CD4-positive, alpha-beta T cell (primary cell): Measurements from ENCODE around the gene SOS1. TPM values are rescaled to one million over a fixed set of nuclear protein-coding genes. Genes with fewer than 3 reads are reported as not detected.

Source experiments
- ATAC-seq: fragments of 200-7000 bp; cut with Tn5 transposase; one replicate; pipeline ENCODE4 v1.10.0; 2022; ENCODE audit warnings: mild to moderate bottlenecking; ENCODE audit not compliant: poor library complexity
- CTCF ChIA-PET: fragments of 350-600 bp; sonication (Branson Sonifier 250); formaldehyde crosslinking; loops from one replicate; lab custom pipeline; 2021; ENCODE audit warnings: antibody characterized with exemption, inconsistent platforms; lab: Charles Lee
- POLR2A ChIA-PET: fragments of 350-600 bp; sonication (Branson Sonifier 250); formaldehyde crosslinking; loops from one replicate; lab custom pipeline; 2021; ENCODE audit warnings: antibody characterized with exemption, inconsistent platforms; lab: Charles Lee
- DNase-seq, 14 experiments: peaks; one replicate each; pipeline ENCODE4 v3.0.0-alpha.2; 2013 to 2020; ENCODE audit warnings: mixed read lengths in 2 of 14
- H3K27ac ChIP-seq, 2 donors: one replicate each; pipeline versions ENCODE4 v1.5.1 to v1.7.0; 2013; ENCODE audit warnings: low read length in 2 of 2, low read depth in 1 of 2, mild to moderate bottlenecking in 1 of 2
- H3K27me3 ChIP-seq, 2 experiments: 1 replicate in 1 of 2; 2 replicates in 1 of 2; pipeline versions ENCODE4 v1.6.1 to v1.7.0; 2013; ENCODE audit warnings: low read length in 2 of 2, control low read depth in 1 of 2, mild to moderate bottlenecking in 1 of 2, moderate library complexity in 1 of 2; ENCODE audit not compliant: insufficient read depth in 2 of 2, control insufficient read depth in 1 of 2
- H3K36me3 ChIP-seq: one replicate; pipeline ENCODE4 v1.6.1; 2013; ENCODE audit warnings: low read length, control low read depth; ENCODE audit not compliant: insufficient read depth
- H3K4me1 ChIP-seq: one replicate; pipeline ENCODE4 v1.6.1; 2013; ENCODE audit warnings: low read length, control low read depth; ENCODE audit not compliant: insufficient read depth
- H3K4me3 ChIP-seq: one replicate; pipeline ENCODE4 v1.5.1; 2013; ENCODE audit warnings: mild to moderate bottlenecking, low read length, moderate library complexity
- H3K9me3 ChIP-seq, 2 experiments: 1 replicate in 1 of 2; 2 replicates in 1 of 2; pipeline versions ENCODE4 v1.6.1 to v1.7.0; 2013; ENCODE audit warnings: low read length in 2 of 2, mild to moderate bottlenecking in 2 of 2, control low read depth in 1 of 2, moderate library complexity in 1 of 2; ENCODE audit not compliant: control insufficient read depth in 1 of 2, insufficient read depth in 1 of 2
- H3K27ac Mint-ChIP-seq: one replicate; pipeline ENCODE4 v1.8.0; 2020; ENCODE audit warnings: mixed read lengths
- H3K27me3 Mint-ChIP-seq: one replicate; pipeline ENCODE4 v1.8.0; 2021; ENCODE audit warnings: mixed read lengths
- H3K36me3 Mint-ChIP-seq: one replicate; pipeline ENCODE4 v1.8.0; 2021; ENCODE audit warnings: low read depth, mixed read lengths
- H3K4me1 Mint-ChIP-seq: one replicate; pipeline ENCODE4 v1.8.0; 2021; ENCODE audit warnings: low read depth, mixed read lengths
- H3K4me3 Mint-ChIP-seq: one replicate; pipeline ENCODE4 v1.8.0; 2020; ENCODE audit warnings: mild to moderate bottlenecking, mixed read lengths
- H3K9me3 Mint-ChIP-seq: one replicate; pipeline ENCODE4 v1.8.0; 2020; ENCODE audit warnings: mixed read lengths
- intact Hi-C, 2 experiments: fragments of 100-400 bp; cut with DNase I in 1 of 2; cut with micrococcal nuclease in 1 of 2; formaldehyde crosslinking; loops; one replicate each; pipeline versions ENCODE4 v1.15.1 to v1.9.0; 2023 to 2025; cut with DNase I, micrococcal nuclease
- total RNA-seq, 174 experiments: library from RNA in 2 of 174; stranded (reverse) in 2 of 174; gene quantifications; one replicate each; pipeline ENCODE4 v1.2.3 and lab custom pipeline; 2021 to 2026
- TF ChIP-seq, protein P1 (sequence below): fragments of 200-600 bp; IDR thresholded peaks from one replicate; pipeline ENCODE4 v1.8.0; 2022; ENCODE audit warnings: antibody characterized with exemption, mild to moderate bottlenecking

SOS1 gene
- total RNA-seq, 2 experiments from 2014 or later = 16.4 to 16.9 TPM

GRCh38 chr2:39128919-39129391 lies 8.1 kb upstream of the SOS1 start:
- TF ChIP-seq, protein P1, sequence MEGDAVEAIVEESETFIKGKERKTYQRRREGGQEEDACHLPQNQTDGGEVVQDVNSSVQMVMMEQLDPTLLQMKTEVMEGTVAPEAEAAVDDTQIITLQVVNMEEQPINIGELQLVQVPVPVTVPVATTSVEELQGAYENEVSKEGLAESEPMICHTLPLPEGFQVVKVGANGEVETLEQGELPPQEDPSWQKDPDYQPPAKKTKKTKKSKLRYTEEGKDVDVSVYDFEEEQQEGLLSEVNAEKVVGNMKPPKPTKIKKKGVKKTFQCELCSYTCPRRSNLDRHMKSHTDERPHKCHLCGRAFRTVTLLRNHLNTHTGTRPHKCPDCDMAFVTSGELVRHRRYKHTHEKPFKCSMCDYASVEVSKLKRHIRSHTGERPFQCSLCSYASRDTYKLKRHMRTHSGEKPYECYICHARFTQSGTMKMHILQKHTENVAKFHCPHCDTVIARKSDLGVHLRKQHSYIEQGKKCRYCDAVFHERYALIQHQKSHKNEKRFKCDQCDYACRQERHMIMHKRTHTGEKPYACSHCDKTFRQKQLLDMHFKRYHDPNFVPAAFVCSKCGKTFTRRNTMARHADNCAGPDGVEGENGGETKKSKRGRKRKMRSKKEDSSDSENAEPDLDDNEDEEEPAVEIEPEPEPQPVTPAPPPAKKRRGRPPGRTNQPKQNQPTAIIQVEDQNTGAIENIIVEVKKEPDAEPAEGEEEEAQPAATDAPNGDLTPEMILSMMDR = no peak
- no peaks in the 10 kb centered on the region for H3K27me3 ChIP-seq
- peak overlapping the region; percentile 89 for H3K27ac Mint-ChIP-seq
- peak overlapping the region; percentile 64 to 68 for H3K27ac ChIP-seq
- no peaks in the 10 kb centered on the region for H3K9me3 ChIP-seq
- ATAC-seq (peak; percentile 30), DNase-seq (peak; percentile 27 to 90 (median 47))
- H3K36me3 Mint-ChIP-seq = peaks cover 10% of the 10 kb centered on the region
- POLR2A ChIA-PET = interaction anchor here (0.8 to 7.0 kb wide), 6 partner anchors 8 to 378 kb away, joined by 3 to 99 read pairs (median 4); partner anchors contain the start of genes SOS1 and SRSF7
- H3K9me3 Mint-ChIP-seq = no peaks in the 10 kb centered on the region
- intact Hi-C loops = loop anchor here in 1 of 2 experiments (10.0 kb wide), 3 partner anchors 306 to 744 kb away; partner anchors contain the start of genes GEMIN6 and MAP4K3
- peaks cover 61% of the 10 kb centered on the region for H3K4me1 Mint-ChIP-seq
- no peak overlapping the region for H3K4me3 ChIP-seq
- H3K4me1 ChIP-seq = peaks cover 37% of the 10 kb centered on the region
- no peaks in the 10 kb centered on the region for H3K36me3 ChIP-seq
- CTCF ChIA-PET = interaction anchor here (1.0 to 2.0 kb wide), 2 partner anchors 9 to 101 kb away, joined by 4 to 7 read pairs; partner anchors contain the start of gene SOS1
- peak overlapping the region; percentile 37 for H3K4me3 Mint-ChIP-seq
- H3K27me3 Mint-ChIP-seq = no peaks in the 10 kb centered on the region

GRCh38 chr2:39127973-39128372 lies 7.1 kb upstream of the SOS1 start:
- ATAC-seq (no peak), DNase-seq (peak in 13 of 14 experiments; percentile 12 to 67 (median 37))
- Mint-ChIP-seq H3K4me3 (peak overlapping the region; percentile 75), H3K27me3 (no peaks in the 10 kb centered on the region), H3K36me3 (peaks cover 13% of the 10 kb centered on the region), H3K27ac (peak overlapping the region; percentile 89), H3K4me1 (peaks cover 63% of the 10 kb centered on the region), H3K9me3 (no peaks in the 10 kb centered on the region)
- Histone ChIP-seq H3K27ac (peak overlapping the region in 1 of 2 donors; percentile 47), H3K9me3 (no peaks in the 10 kb centered on the region), H3K36me3 (no peaks in the 10 kb centered on the region), H3K4me3 (no peak overlapping the region), H3K27me3 (no peaks in the 10 kb centered on the region), H3K4me1 (peaks cover 47% of the 10 kb centered on the region)
- ChIA-PET POLR2A (interaction anchor here (0.6 to 7.0 kb wide), 5 partner anchors 8 to 377 kb away, joined by 3 to 99 read pairs (median 4); partner anchors contain the start of genes SOS1 and SRSF7), CTCF (interaction anchor here (0.6 to 2.0 kb wide), 4 partner anchors 25 to 102 kb away, joined by 3 to 7 read pairs (median 4); no protein-coding TSS in a partner anchor)
- TF ChIP-seq, protein P1 = no peak
- intact Hi-C loops = loop anchor here in 1 of 2 experiments (10.0 kb wide), 3 partner anchors 307 to 743 kb away; partner anchors contain the start of genes GEMIN6 and MAP4K3

DNA sequence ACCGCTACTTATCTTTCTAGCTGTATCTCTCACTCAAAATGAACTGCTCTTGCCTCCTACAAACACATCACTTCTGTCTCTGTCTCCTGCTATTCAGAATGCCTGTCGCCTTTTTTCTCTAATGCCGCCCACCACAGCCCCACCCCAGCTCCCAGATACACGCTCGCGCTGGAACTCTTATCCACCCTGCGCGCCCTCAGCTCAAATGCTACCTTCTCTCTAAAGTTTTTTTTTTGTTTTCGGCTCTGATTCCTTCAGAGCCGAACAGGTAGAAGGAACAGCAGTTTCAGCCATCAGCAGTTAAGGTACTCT lies 3.9 kb upstream of the SOS1 start:
- H3K4me1 Mint-ChIP-seq = peaks cover 63% of the 10 kb centered on the region
- ChIA-PET CTCF (interaction anchor here (0.8 to 2.0 kb wide), 7 partner anchors 9 to 105 kb away, joined by 3 to 15 read pairs (median 4); no protein-coding TSS in a partner anchor), POLR2A (interaction anchor here (0.5 to 7.0 kb wide), 21 partner anchors 9 to 1200 kb away, joined by 3 to 99 read pairs (median 5); partner anchors contain the start of genes DHX57, MORN2, RMDN2 and SRSF7)
- Histone ChIP-seq H3K9me3 (no peaks in the 10 kb centered on the region), H3K4me3 (peak overlapping the region; percentile 83), H3K27me3 (no peaks in the 10 kb centered on the region), H3K27ac (peak overlapping the region; percentile 65 to 88), H3K4me1 (peaks cover 54% of the 10 kb centered on the region), H3K36me3 (no peaks in the 10 kb centered on the region)
- H3K36me3 Mint-ChIP-seq = peaks cover 24% of the 10 kb centered on the region
- no peaks in the 10 kb centered on the region for H3K9me3 Mint-ChIP-seq
- H3K27ac Mint-ChIP-seq = peak overlapping the region; percentile 99
- peak in 10 of 14 experiments; percentile 8 to 61 (median 22) for DNase-seq
- peak; percentile 28 for ATAC-seq
- H3K4me3 Mint-ChIP-seq = peak overlapping the region; percentile 96
- no peaks in the 10 kb centered on the region for H3K27me3 Mint-ChIP-seq
- TF ChIP-seq, protein P1 = no peak
- intact Hi-C loops = loop anchor here (1.0 to 10.0 kb wide), 5 partner anchors 92 to 740 kb away; partner anchors contain the start of genes GEMIN6 (in 1 of the 2) and MAP4K3 (in 1 of the 2)
